Measurements from ENCODE around the gene HNRNPA3.
"Not testable (repeated sequence)": the region's sequence is repeated elsewhere in the genome, so short reads cannot be mapped to it uniquely, and the experiment has no call there.

HNRNPA3 gene

GRCh38 chr2:177188482-177189469, 23.8 kb upstream of the HNRNPA3 start:
- DNase-seq, result no peak

GRCh38 chr2:177190941-177191340, 21.7 kb upstream of the HNRNPA3 start:
- no peak for DNase-seq

DNA sequence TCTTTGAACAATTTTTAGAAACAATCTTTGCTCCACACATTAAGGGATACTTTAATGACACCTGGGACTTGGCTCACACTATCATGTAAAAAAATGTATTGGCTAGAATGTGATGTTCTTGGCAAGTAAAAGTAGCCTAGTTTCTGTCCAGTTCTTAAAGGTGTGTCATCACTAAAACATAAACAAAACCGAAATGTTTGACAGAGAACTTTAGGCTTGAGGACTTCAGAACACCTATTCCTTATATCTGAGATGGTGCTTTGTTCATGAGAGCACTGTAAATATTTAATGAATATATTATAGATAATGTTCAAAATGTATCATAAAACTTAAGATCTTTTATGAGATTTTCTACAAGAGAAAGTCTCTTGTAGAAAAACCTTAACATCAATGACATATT, 19.8 kb upstream of the HNRNPA3 start:
- DNase-seq, result no peak

DNA sequence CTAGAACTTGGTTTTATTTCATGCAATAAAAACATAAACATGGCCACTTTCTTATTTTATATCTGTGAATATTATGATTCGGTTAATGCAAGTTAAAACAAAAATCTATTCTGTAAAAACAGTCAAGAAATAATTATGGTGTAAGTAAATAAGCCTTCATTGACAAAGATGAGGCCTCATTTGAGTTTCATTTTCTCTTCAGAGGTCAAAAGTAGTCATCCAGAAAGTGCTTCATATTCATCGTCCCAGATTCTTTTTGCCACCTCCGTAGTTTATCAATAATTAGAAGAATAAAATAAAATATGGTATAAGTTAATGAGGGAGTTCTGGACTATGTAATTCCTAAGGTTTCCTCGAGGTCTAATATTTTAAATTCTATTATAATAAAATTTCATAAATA, 19.4 kb upstream of the HNRNPA3 start:
- DNase-seq, result no peak

DNA sequence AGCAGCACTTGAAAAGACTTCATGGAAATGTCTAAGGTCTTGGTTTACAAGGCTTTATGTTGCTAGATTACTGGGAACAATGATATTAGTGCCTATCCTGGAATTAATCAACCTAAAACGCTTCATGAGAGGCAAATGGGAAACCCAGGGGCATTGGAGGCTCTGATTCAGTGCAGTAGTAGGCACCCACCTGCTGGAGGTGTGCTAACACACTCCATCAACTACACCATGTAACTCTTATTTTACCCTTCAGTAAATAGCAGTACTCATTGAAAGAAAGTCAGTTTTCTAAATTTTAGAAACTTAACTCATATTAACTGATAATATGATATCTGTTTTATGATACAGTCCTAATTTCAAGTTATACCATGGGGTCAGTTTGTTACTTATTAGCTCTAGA, 17.4 kb upstream of the HNRNPA3 start:
- no peak for DNase-seq

- DNase-seq, result not testable (repeated sequence)
Measured at GRCh38 chr2:177200419-177200818, 12.2 kb upstream of the HNRNPA3 start.

GRCh38 chr2:177201919-177202346, 10.7 kb upstream of the HNRNPA3 start:
- no peak for DNase-seq

DNA sequence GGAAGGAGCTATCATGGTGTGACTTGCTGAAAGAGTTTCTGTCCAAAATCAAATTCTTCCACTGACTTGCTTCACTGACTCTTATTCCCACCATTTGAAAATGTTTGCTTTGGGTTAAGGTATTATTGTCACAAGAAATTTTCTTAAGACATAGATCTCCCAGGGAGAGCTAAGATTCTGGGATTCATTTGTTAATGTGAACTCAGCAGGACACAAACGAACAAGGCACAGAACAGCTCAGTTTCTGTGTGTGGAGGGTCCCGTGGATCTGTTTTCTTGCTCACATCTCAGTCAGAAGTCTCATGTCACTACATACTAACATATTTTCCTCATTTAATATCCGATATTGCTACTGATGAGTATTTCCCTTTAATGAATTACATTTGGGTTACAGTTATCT, 8.2 kb upstream of the HNRNPA3 start:
- no peak for DNase-seq

DNA sequence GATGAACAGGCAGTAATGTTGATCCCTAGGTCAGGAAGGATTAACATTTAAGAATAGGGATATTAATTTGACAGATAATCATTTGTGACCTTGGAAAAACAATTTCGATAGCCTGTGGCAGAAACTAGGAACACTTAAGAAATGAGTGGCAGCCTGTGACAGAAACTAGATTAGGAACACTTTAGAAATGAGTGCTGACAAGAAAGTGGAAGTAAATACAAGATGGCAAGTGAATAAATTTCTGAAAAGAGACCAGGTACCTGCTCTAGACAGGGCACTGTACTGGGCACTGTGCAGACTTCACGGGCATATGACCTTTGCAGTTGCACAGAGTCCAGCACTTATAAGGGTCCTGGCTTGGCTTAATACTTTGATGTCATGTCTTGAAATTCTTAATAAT, 5.5 kb upstream of the HNRNPA3 start:
- DNase-seq, result no peak

- DNase-seq, result no peak
Measured at GRCh38 chr2:177211169-177211568, 1.4 kb upstream of the HNRNPA3 start.

DNA sequence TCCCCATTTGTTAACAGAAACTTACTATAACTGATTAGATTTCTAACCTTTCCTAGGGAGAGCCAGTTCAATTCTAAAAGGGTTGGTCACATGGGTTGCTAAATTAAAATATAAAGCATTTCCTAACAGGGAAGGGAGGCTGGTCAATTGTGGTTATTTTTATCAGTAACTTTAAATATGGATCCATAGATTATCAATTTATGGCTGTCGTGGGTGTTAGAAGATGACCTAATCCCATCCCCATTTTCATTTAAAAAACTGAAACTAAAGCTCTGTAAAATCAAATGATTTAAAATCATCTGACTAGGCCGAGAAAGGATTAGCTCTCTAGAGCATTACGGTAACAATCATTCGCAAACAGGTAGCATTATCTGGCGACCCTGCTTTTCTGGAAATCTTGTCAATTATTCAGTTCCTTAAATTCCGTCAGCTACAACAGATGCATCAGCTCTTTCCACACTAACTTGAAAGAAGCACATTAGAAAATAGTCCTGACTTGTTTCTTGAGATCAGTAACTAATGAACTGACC, 953 bp upstream of the HNRNPA3 start:
- DNase-seq, result no peak

DNA sequence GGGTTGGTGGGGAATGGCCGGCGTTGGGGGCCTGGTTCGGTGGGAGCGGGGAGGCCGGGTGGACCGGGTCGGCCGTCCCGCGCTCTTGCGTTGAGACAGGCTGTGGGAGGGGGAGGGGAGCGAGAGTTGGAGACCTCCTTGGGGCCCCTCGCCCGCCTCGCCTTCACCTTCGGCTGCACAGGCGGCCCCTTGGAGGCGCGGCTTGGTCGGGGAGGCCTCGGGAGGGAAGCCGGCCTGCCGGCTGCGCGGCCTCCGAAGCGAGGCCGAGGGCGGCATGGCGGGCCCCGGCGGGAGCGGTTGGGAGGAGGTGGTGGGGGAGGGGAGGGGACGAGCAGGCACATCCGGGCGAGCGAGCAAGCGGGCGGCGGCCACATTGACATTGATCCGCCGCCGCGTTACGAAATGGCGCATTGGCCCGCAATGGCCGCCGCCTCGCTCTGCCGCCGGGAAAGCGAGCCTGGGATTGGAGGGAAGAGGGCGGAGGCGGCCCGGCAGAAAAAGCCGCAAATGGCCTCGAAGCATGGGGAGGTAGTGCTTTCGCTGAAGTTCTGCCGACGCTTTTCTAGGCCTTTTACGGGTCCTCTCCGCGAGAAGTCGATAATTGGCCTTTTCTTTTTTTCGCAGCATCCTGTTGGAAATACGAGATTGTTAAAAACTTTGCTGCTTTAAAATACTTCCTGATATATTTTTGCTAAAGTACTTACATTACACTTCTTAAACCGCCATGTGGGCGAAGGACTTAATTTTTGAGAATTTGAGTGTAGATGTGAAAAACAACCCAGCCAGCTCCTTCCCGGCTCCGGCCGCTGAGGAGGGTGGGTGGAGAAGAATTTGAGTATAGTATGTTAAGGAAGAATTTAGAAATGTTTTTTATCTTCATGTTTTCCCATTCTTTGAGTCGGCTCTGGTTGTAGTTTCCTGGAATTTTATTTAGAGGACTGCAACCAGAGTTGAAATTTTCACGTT, 580 bp downstream of the HNRNPA3 start:
- DNase-seq, result peak; percentile 83 to 89 (median 86)

DNA sequence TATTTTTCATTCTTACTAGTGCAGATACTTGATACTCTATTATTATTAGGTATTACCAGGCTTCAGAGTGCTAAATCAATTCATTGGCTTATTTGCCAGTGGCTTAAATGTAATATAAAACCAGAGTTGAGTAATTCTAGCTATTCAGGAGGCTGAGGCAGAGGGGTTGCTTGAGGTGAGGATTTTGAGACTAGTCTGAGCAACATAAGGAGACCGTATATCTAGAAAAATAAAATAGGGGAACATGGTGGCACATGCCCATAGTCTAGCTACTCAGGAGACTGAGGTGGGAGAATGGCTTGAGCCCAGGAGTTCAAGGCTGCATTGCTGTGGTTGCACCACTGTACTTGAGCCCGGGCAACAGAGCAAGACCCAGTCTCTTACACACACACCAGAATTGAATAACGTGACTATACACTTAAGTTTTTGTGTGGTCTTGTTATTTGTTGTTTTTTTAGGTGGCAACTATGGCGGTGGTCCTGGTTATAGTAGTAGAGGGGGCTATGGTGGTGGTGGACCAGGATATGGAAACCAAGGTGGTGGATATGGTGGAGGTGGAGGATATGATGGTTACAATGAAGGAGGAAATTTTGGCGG, 4.8 kb downstream of the HNRNPA3 start:
- no peak for DNase-seq

DNA sequence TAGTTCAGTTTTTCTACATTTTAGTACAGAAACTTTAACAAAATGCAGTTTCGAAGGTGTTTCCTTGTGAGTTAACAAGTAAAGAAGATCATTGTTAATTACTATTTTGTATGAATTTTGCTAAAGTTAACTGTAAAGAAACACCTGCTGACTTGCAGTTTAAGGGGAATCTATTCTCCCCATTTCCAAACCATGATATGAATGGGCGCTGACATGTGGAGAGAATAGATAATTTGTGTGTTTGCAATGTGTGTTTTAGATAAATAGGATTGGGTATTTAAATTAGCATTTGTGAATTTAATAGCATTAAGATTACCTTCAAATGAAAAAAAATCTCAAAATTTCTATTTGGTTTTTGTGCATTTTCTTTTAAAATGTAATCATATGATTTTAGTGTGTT, 7.2 kb downstream of the HNRNPA3 start:
- DNase-seq, result not testable (repeated sequence)

GRCh38 chr2:177221534-177221933, 8.9 kb downstream of the HNRNPA3 start:
- no peak for DNase-seq

DNA sequence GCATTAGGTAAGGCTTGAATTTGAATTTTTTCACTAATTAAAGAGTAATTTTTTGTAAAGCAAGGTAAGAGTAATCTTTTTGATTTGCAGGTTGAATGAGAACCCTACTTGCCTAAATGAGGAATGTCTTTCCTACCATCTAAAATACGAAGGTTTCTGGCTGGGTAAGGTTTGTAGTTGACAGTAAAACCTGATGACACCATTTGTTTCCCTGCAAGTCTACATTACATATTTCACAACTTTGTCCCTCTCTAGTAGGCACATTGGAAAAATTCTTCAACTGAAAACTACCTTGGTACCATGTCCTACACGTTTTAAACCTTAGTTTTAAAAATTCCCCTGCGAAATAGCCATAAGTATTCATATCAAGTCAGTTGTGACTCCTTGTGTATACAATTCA, 9.4 kb downstream of the HNRNPA3 start:
- no peak for DNase-seq

GRCh38 chr2:177223436-177223835, 10.8 kb downstream of the HNRNPA3 start:
- not testable (repeated sequence) for DNase-seq

DNA sequence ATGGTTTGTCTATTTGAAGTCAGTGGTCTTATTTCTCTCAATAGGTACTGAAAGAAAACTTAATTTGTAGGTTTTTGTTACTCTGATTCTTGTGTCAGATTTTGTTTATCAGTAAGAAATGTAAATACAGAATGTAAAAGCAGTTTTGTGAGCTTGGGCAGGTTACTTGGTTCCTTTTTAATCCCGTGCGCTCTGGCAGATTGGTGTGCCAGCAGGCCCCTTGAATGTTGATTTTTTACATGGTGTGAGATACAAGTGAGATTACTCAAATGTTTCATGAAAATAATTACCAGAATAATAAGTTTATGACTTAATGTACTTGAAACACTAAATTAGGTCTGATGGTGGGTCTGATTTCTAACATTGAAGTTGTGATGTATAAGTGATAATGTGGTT, 13.4 kb downstream of the HNRNPA3 start:
- no peak for DNase-seq

DNA sequence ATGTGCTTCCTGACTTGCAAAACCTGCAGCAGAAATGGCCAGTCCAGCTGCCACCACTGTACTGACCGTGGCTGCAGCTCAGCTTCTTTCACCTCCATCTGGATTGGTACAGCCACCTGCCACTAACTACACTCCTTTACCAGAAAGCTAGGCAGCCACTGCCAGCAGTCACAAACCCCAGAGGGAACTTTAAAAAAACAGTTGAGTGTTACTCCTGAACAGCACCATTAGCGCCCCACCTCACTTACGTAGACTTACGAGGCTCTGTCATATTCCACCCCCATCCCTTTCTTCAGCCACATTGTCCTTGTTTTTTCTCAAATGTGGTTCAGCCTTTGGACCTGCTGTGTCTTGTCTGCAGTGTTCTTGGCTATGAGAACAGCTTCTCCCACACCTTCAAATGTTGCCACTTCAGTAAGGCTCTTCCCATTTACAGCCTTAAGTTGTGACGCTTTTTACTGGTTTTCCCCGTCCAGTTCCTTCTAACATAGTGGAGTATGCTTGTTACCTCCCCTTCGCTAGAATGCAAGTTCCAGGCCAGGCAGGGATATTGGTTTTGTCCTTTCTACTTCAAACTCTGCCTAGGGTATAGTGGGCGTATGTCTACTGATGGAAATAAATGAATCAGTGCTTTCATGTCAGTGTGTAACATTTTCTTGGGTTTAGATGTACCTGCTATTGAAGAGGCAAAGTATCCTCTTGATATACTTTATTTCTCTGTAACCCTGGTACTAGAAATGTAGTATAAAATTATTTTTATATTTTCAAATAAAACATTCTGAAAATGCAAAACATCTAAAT, 17.0 kb downstream of the HNRNPA3 start:
- no peak for DNase-seq

DNA sequence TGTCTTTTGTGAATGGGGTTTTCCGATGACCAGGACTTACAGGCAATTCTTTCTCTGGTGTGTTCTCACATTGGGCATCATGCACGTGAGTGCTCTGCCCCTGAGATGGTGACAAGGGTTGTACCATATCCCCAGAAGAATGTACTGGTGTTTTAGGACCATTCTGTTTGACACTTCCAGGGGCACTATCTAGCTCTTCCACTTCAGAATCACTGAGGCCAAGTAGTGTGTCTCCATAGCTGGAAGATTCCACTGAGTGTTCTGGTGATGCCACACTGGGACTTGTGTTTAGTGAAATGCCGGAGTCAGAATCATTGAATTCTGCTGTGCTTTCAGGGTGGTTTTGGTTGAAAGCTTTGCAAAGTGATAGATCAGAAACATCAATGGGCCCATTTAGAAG, 18.7 kb downstream of the HNRNPA3 start:
- no peak for DNase-seq

DNA sequence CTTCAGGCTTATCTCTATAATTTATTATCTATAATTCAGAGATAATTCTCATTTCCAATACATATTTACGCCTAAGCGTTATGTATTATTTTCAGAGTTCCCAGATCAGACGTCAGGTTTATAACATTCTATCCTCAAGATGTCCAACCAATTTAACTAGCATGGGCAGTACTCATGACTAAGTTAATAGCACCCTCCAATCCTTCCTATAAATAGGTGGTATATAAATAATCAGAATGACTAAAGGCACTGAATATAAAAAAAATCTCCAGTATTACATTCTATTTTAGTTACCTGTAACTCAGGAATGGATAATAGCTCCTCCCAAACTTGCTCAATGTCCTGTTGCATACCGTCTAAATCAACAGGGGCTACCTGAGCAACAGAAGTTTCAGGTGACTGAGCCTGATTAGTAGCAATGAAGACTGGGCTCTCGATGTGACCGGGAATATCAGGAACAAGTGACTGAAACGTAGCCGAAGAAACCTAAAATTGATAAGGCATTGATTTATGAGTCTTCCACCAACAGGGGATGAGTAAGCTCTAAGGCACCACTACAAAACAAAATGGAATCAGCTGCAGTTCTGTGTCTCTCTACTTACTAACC, 19.6 kb downstream of the HNRNPA3 start:
- DNase-seq, result no peak

GRCh38 chr2:177234267-177234666, 21.7 kb downstream of the HNRNPA3 start:
- no peak for DNase-seq

Data from activated CD4-positive, CD25-positive, alpha-beta regulatory T cell (primary cell).